ENCODE measurements around the gene CHD6.

CHD6 gene

DNA sequence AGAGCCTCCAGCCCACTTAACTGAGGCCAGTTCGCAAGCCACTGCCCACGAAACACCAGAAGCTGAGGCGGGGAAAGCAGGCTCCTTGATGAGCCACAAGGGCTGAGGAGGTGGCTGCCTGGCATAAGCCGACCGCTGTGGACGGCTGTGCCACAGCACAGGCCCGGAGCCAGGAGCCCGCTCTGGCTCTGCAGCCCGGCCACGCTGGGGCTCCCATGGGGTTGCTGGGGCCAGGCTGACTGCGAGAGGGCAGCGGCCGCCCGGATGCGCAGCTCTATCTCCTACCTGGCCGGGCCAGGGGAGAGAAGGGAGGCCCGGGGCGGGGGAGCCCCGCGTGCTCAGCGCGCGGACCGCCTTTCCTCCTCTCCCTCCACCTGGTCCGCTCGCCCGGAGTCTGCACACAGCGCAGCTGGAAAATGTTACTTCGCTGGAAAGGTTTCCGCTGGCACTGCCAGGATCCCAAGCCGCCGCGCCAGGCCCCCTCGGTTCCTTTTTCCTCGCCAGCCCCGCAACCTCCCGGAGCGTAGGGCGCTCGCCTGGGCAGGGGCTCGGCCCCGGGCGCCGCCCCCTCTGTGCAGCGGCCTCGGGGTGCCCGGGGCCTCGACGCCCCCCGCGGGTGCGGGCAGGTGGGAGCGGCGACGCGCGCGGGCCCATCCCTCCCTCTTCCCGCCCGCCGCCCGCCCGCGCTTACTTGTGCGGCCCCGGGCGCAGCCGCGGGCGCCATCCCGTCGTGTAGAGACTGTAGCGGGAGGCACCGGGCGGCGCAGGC, 252.2 kb downstream of the CHD6 start:
- no peak overlapping the region; the same call in none of the 2 replicates for H3K4me3 ChIP-seq (ENCODE audit: low read depth, low read length)
- no peak for DNase-seq (ENCODE audit: low read depth, low spot score)
- POLR2A ChIA-PET = no interaction called here
- CTCF ChIA-PET = interaction anchor here (0.9 kb wide), 1 partner anchor 193 kb away, joined by 3 read pairs; no protein-coding TSS in a partner anchor
- TF ChIP-seq, protein P1, sequence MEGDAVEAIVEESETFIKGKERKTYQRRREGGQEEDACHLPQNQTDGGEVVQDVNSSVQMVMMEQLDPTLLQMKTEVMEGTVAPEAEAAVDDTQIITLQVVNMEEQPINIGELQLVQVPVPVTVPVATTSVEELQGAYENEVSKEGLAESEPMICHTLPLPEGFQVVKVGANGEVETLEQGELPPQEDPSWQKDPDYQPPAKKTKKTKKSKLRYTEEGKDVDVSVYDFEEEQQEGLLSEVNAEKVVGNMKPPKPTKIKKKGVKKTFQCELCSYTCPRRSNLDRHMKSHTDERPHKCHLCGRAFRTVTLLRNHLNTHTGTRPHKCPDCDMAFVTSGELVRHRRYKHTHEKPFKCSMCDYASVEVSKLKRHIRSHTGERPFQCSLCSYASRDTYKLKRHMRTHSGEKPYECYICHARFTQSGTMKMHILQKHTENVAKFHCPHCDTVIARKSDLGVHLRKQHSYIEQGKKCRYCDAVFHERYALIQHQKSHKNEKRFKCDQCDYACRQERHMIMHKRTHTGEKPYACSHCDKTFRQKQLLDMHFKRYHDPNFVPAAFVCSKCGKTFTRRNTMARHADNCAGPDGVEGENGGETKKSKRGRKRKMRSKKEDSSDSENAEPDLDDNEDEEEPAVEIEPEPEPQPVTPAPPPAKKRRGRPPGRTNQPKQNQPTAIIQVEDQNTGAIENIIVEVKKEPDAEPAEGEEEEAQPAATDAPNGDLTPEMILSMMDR (IDR thresholded peaks at IDR 0.05; ENCODE audit: insufficient read depth, low read length, missing control alignments) = no peak

DNA sequence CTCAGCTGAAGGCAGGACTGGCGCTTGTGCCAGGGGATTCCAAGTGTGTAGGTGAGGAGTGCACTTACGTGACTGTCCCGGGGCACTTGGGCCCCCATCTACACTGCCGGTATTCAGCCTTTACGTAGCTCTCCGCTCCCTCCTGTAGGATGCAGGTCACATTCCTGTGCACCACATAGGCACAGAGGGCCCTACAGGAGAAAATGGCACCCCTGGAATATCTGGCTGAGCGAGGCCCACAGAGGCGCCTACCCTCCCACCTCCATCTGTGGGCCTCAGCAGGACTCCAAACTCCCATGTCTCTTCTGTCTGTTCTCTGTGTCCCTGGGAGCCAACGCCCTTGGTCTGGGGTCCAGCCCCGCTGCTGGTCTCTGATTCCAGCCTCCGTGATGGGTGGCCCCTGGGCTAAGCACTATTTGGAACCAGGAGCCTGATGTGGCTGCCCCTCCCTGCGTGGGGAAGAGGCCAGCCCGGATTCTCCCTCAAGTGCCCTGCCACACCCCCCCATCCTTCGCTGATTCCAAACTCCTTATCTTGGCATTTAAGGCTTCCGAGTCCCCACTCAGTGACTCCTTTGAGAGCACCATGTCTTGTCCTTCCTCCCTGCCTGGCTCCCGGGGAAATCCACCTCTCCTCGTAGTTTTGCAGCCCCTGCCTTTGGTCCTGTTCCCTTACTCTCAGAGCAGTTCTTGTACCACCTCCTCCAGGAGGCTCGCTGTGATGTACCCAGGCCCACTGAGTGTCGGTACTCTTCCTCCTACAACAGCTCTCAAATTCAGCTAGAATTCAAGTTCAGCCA, 253.0 kb downstream of the CHD6 start:
- TF ChIP-seq, protein P1 (IDR thresholded peaks at IDR 0.05; ENCODE audit: insufficient read depth, low read length, missing control alignments) = no peak
- DNase-seq (ENCODE audit: low read depth, low spot score) = no peak
- H3K4me3 ChIP-seq (ENCODE audit: low read depth, low read length) = no peak overlapping the region
- ChIA-PET CTCF (interaction anchor here (0.9 to 1.0 kb wide), 2 partner anchors 26 to 192 kb away, joined by 3 read pairs; no protein-coding TSS in a partner anchor), POLR2A (no interaction called here)

DNA sequence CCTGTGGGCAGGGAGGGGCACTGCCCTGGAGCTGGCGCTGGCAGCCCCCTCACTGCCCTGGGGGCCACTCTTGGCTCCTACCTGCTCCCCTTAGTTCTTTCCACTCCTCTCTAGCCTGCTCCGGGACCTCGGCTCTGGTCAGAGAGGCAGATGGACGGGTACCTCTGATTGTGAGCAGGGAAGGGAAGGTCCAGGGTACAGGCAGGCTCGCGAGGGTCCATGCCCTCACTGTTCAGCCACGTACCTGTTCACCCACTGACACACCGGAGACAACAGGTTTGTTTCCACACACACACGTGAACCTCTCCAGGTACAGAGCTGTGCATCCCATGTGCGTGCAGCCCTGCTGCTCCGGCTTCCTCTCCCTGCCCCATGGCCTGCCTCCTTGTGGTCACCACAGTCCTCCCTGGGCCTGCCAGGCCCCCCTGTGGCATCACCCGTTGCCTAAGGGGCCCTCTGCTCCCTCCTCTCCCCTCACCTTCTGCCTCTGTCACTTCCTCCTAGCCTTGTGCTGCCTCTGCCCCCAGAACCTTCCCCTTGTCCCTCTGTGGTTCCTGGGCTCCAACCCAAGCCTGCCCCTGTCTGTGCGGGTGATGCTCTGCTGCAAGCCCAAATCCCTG, 253.8 kb downstream of the CHD6 start:
- POLR2A ChIA-PET = no interaction called here
- H3K4me3 ChIP-seq (ENCODE audit: low read depth, low read length) = no peak overlapping the region
- TF ChIP-seq, protein P1 (IDR thresholded peaks at IDR 0.05; ENCODE audit: insufficient read depth, low read length, missing control alignments) = no peak
- CTCF ChIA-PET = interaction anchor here (1.0 kb wide), 1 partner anchor 25 kb away, joined by 3 read pairs; no protein-coding TSS in a partner anchor
- DNase-seq (ENCODE audit: low read depth, low spot score) = no peak

DNA sequence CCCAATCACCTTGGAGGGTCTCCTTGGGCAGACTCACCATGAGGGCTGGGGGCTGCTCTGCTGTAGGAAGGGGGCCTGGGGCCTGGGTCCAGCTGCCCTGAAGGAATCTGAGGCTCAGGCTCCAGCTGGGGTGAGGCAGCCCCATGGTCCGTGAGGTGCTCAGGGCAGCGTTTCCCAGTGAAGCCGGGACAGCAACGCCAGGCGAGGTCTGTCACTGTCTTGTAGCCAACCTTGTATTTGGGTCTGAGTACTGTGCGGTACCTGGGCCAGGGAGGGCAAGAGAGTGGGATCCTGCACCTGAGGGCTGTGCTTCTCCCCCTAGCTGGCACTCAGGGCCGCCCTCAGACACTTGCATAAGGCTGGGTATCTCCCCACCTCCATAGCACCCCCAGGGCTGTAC, 254.6 kb downstream of the CHD6 start:
- H3K4me3 ChIP-seq (ENCODE audit: low read depth, low read length) = no peak overlapping the region
- TF ChIP-seq, protein P1 (IDR thresholded peaks at IDR 0.05; ENCODE audit: insufficient read depth, low read length, missing control alignments) = no peak
- DNase-seq (ENCODE audit: low read depth, low spot score) = no peak
- CTCF ChIA-PET = no interaction called here
- POLR2A ChIA-PET = no interaction called here

DNA sequence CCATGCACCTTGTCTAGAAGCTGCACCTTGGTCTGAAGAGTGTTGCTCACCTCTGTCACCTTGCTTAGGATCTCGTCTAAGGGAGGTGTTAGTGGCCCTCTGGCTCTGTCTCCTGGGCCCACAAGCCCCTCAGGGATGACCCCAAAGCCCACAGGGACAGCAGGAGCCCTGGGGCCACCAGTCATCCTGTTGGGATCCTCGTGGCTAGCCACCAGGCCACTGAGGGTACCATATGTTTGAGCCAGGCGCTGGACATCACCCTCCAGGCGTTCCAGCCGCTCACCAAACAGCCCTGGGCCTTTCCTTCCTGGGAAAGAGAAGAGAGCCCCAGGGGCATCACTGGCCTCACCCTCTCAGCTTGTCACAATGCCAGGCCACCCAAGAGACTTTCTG, 255.4 kb downstream of the CHD6 start:
- no peak overlapping the region for H3K4me3 ChIP-seq (ENCODE audit: low read depth, low read length)
- POLR2A ChIA-PET = no interaction called here
- TF ChIP-seq, protein P1 (IDR thresholded peaks at IDR 0.05; ENCODE audit: insufficient read depth, low read length, missing control alignments) = no peak
- CTCF ChIA-PET = interaction anchor here (1.0 to 1.9 kb wide), 3 partner anchors 23 to 229 kb away, joined by 3 to 6 read pairs (median 4); no protein-coding TSS in a partner anchor
- DNase-seq (ENCODE audit: low read depth, low spot score) = no peak
